HG02610 (cell line): Measurements from ENCODE around the gene FGF11.

Experiments
- ATAC-seq: cut with Tn5 transposase; IDR thresholded peaks from one replicate; pipeline ENCODE4 v1.9.1; 2021; ENCODE audit warnings: mild to moderate bottlenecking, moderate library complexity; ENCODE audit not compliant: unreplicated experiment

The FGF11 gene

DNA sequence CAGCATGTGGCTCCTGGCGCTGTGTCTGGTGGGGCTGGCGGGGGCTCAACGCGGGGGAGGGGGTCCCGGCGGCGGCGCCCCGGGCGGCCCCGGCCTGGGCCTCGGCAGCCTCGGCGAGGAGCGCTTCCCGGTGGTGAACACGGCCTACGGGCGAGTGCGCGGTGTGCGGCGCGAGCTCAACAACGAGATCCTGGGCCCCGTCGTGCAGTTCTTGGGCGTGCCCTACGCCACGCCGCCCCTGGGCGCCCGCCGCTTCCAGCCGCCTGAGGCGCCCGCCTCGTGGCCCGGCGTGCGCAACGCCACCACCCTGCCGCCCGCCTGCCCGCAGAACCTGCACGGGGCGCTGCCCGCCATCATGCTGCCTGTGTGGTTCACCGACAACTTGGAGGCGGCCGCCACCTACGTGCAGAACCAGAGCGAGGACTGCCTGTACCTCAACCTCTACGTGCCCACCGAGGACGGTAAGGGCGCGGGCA is 31.0 kb upstream of the FGF11 start:
- no peak for ATAC-seq

DNA sequence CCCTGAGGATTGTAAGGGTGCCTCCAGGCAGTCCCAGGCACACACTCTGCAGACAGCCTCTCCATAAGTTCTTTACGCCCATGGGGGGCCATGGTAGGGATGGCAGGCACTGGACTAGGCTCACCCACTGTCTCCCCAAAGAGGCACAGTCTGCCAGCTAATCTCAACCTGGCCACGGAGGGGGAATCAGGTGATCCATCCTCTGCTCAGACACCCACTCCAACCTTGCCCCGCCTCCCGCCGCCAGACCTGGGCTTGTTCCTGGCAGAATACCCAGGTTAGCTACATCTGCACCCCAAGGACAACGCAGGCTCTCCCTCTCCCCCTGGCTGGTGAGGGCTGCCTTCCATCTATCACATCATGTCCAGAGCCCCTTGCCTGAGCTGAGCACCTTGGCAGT is 30.4 kb upstream of the FGF11 start:
- ATAC-seq: no peak

DNA sequence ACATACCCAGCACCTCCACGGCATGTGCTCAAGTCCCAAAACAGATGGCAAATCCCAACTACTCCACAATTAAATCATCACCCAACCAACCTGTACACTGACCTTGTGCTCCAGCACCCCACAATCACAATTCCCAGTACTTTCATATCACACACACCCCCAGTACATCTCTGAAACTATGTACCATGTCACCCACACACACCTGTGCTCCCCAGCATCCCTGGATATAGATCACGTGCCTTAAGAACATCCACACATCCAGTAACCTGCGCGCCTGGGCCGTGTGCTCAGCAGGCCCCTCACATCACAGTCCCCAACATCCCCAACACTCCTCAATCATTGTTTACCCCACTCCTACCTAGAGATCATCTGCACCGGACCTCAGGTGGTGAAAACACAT is 29.6 kb upstream of the FGF11 start:
- no peak for ATAC-seq

DNA sequence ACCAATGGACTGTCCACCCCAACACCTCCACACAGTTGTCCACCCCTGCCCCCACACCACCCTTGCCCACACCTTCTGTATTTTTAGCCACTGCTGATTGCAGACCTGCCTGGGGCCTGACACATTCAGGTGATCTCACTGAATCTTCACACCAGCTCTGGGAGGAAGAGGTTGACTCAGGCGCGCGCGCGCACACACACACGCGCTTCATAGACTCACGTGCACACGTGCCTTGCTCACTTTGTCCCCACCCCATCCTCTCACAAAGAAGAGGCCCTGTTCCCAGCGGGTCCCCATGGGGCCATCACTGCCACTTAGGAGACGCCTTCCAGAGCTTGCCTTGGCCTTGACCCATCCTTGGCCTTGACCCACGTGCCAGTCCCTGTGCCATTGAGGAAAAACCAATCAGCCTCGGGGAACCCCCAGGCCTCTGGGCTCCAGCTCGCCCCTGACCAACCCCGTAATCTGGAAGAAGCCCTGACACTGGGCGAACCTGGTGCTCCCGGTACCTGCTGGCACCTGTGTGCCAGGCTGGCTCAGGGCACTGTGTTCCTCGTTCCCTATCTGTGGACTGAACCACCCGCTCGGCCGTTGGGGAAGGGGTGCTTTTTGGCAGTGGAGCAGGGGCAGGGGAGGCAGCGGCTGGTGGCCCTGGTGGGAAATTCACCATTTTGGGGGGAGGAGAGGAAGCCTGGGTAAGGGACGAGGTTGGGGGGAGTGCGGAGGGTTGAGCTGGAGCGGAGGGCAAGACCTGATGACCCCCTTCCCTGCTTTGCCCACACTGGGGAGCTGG is 28.5 kb upstream of the FGF11 start:
- no peak for ATAC-seq

DNA sequence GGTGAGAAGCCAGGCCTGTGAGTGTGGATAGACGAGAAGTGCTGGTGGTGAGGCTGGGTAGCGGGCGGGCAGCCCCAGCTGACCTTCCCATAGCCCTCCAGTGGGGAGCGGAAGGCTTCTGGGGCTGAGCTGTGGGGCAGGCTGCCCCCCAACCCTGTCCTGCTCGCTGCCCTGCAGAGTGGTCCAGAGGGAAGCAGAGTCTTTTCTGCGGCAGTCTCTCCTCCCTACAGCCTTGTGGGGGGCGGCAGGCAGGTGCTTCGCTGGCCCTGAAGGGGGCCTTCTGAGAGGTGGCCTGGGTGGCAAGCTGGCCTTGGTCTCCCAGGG is 27.9 kb upstream of the FGF11 start:
- ATAC-seq: no peak

DNA sequence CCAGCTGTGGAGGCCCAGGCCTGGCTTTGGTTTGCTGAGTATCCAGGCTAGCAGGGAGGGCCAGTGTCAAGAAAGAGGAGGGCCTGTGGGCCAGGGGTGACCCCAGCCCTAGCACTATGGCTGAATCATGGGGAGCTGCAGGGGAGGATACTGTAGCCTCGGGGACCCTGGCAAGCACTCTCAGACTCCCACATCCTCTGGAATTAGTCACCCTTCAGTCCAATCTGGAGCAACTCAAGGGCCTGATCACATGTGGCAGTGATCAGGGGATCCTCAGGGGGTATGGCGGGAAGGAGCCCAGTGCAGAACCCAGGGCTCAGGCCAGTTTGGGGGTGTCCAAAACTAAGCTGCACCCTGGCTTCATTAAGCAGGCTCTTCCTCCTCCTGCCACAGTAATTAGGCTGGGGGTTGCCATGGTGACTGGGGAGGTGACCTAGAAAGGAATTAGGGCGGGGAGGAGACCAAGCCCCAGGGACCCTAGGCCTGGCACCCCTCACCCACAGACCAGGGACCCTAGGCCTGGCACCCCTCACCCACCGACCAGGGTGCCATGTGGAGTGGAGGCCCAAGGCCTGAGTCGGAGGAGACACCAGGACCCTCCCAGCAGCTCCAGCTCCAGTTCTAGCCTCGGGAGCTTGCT is 25.8 kb upstream of the FGF11 start:
- ATAC-seq: no peak

DNA sequence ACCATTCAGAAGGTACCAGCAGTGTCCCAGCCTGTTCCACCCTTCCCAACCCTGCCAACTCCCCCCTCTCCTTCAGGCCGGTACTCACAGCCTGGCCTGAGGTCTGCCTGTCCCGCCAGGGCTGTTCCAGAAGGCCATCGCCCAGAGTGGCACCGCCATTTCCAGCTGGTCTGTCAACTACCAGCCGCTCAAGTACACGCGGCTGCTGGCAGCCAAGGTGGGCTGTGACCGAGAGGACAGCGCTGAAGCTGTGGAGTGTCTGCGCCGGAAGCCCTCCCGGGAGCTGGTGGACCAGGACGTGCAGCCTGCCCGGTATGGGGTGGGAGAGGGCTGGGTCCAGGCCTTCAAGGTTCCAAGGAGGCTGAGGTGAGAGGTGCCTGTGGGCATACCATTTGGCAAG is 24.5 kb upstream of the FGF11 start:
- ATAC-seq: no peak

DNA sequence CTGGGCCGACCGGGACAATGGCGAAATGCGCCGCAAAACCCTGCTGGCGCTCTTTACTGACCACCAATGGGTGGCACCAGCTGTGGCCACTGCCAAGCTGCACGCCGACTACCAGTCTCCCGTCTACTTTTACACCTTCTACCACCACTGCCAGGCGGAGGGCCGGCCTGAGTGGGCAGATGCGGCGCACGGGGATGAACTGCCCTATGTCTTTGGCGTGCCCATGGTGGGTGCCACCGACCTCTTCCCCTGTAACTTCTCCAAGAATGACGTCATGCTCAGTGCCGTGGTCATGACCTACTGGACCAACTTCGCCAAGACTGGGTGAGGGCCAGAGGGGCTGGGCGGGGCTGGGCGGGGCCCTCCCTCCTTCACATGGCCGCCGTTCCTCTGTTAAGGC is 23.5 kb upstream of the FGF11 start:
- no peak for ATAC-seq

DNA sequence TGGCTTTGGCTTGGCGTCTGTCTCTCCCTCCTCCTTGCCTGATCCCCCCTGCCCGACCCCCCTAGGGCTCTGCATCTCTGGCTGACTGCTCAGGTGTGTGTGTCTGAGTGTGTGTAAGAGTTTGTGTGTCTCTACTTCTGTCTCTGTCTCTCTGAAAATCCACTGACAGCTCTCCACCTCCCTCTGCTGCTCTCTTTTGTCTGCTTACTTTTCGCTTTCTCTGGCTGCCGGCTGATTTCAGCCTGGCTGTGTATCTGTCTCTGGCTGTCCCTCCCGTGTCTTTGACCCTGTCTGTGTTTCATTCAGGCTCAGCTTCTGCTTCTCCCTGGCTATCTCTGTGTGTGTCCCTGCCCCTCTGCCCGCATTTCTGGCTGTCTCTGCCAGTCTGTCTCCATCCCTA is 23.0 kb upstream of the FGF11 start:
- no peak for ATAC-seq

DNA sequence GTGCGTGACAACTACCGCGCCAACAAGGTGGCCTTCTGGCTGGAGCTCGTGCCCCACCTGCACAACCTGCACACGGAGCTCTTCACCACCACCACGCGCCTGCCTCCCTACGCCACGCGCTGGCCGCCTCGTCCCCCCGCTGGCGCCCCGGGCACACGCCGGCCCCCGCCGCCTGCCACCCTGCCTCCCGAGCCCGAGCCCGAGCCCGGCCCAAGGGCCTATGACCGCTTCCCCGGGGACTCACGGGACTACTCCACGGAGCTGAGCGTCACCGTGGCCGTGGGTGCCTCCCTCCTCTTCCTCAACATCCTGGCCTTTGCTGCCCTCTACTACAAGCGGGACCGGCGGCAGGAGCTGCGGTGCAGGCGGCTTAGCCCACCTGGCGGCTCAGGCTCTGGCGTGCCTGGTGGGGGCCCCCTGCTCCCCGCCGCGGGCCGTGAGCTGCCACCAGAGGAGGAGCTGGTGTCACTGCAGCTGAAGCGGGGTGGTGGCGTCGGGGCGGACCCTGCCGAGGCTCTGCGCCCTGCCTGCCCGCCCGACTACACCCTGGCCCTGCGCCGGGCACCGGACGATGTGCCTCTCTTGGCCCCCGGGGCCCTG is 22.2 kb upstream of the FGF11 start:
- ATAC-seq: no peak

DNA sequence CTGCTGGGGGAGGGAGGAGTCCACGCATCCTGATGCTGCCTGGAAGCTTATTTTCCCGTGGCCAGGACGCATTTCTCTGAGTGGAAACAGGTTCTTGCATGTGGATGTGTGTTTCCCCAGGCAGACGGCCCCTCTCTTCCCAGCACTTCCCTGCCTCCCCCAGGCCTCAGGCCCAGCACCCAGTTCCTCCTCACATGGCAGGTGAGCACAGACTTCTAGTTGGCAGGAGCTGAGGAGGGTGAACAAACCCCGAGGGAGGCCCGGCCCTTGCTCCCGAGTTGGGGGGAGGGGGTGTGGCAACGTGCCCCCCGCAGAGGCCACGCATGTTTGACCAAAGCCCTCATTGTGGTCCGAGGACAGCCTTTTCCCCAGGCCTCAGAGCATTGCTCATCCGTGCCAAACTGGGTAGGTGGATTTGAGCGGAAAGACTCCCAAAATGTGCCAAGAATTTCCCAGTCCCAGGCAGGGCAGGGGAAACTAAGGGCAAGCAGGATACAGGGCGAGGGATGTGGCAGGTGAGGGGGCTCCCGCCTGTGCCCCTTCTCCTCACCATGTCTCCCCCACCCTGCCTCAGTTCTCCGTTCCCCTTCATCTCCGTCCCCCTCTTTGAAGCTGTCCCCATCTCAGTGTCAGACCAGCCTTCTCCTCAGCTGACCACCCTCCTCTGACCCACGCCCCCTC is 20.7 kb upstream of the FGF11 start:
- ATAC-seq: no peak

DNA sequence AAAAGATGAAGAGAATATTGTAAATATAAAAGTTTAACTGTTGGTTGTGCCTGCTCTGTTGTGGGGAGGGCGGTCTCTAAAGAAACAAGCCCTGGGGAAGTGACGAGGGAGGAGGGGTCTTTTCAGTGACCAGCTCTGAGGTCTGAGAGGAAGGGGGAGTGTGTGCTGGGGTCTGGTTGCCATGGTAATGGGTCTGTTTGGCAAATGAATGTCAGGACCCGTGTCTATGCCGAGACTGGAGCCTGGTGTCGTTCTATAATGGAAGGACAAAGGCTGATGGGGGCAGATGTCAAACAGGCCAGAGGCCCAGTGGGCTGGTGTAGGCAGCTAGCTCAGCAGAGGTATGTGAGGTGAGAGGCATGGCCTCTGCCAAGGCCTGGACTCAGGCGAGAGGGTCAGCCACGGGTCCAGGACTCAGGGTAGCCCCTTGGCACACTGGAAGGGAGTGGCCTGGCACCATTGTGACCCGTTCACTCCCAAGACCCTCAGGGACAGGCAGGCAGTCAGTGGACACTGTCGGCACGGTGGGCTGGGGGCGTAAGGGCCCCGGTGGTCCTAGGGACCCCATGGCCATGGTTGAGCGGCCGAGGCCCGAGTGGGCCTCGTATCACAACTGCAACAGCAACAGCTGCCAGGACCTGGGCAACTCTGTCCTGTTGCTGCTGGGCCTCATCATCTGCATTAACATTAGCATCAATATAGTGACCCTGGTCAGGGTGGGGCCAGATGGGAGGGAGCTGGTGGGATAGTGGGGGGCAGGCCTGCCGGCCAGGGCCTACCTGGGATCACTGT is 19.3 kb upstream of the FGF11 start, which contains the start of gene SPEM1:
SPEM1 (plus strand) TSS at position 506 of the 792 bp plus-strand sequence; CDS start at position 567, 61 bp downstream.
- no peak for ATAC-seq

DNA sequence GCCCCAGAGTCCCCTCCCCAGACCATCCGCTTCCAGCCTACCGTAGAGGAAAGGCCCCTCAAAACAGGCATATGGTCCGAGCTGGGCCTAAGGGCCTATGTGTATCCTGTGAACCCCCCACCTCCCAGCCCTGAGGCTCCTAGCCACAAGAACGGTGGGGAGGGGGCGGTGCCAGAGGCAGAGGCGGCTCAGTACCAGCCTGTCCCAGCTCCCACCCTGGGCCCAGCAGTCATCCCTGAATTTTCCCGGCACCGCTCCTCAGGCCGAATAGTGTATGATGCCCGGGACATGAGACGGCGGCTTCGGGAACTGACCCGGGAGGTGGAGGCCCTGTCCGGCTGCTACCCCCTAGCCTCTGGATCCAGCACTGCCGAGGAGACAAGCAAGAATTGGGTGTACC is 18.1 kb upstream of the FGF11 start:
- ATAC-seq: no peak

DNA sequence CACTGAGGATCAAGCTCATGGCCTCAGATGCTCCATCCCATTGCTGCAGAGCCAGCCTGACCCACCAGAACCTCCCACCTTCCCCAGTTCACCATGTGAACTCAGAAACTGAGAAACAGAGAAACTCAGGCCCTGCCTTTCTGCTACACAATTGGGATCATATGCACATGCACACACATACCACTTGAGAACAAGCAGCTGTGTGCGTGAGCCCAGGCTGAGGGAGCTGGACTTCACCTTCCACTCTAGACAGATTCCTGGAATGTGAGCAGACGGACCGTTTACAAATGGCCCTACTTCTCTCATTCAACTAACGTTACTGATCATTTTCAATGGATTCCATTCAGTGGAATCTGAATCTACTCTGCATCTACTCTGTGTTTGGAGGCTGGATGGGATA is 15.6 kb upstream of the FGF11 start:
- ATAC-seq: no peak

DNA sequence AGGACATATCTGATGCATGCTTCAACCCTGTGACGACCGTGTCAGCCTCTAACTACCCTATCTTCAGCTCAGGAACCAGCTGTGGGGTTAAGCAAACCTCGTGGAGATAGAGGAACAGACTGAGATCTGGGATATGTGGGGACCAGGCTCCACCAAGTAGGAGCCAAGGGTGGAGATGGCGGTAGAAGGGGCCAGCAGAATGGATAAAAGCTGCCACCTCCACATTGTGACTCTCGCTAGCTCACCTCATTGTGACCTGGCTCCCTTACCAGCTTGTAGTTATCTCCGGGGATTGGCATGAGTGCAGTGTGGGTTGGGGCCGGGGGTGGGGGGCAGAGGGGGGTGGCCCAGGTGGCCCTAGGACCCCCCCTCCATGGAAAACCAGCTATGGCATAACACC is 14.0 kb upstream of the FGF11 start, which contains the start of gene SPEM2:
SPEM2 (plus strand) TSS at position 301 of the 400 bp plus-strand sequence; CDS start at position 374, 73 bp downstream.
- ATAC-seq: no peak

DNA sequence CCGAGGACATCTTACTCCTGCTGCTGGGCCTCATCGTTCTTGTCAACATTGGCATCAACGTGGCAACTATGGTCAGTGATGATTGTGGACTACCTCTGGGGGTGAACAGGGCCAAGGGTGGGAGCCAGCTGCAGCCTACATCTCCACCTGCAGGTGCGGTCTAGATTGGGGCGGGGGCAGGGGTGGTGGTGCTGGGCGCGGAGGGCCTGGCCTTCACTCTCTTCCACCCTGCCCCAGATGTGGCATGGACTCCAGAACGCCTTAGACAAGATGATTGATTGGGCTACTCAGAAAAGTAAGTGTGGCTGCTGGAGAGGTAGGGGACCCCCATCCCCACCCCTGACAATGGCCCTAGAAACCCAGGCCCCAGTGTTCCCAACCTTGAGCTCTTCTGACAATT is 13.6 kb upstream of the FGF11 start:
- no peak for ATAC-seq

DNA sequence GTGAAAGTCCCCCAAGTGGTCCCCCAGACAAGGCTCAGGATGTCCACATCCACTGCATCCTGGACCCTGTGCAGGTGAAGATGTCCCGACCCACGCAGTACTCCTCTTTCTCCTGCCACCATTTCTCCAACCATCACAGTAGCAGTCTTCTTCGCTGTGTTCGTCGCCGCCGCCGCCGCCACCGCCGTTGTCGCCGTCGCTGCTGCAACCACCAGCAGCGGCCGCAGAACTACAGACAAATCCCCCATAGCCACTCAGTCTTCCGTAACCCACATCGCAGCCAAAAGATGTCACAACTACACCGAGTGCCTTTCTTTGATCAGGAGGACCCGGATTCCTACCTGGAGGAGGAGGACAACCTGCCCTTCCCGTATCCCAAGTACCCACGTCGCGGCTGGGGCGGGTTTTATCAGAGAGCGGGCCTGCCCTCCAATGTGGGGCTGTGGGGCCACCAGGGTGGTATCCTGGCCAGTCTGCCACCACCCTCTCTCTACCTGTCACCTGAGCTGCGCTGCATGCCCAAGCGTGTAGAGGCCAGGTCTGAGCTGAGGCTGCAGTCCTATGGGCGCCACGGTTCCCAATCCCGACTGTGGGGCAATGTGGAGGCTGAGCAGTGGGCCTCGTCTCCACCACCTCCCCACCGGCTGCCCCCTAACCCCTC is 13.0 kb upstream of the FGF11 start:
- ATAC-seq: no peak

DNA sequence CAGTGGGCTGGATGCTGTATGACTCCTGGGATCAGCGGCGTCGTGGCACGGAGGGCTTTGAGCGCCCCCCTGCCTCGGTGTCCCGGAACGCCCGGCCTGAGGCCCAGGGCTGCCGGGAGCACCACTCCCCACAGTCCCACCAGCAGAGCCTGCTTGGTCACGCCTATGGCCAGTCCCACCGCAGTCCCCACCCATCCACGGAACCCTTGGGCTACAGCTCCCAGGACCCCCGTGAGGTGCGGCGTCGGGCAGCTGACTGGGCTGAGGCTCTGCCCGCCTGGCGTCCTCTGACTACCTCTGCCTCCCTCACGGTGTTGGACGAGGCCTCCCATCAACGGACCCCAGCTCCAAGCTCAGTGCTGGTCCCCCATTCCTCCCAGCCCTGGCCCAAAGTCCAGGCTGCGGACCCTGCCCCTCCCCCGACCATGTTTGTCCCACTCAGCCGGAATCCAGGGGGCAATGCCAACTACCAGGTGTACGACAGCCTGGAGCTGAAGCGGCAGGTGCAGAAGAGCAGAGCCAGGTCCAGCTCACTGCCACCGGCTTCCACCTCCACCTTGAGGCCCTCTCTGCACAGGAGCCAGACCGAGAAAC is 12.3 kb upstream of the FGF11 start:
- no peak for ATAC-seq

DNA sequence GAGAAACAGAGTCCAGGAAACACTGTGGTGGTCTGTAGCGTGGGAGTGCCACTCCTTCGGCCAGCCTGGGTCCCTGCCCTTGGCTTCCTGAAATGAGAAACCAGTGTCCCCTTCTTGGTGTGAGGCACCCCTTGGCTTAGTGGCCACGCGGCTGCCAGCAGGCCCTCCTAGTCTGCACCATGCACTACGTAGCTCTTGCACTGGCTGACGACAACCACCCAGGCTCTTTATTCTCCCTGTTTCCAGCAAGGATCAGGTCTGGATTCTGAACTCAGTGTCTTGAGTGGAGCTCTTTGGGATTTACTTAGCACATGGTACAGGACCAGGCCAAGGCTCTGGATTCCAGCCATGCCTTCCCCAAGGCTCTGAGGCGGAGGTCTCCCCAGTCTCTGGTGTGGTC is 11.8 kb upstream of the FGF11 start:
- no peak for ATAC-seq

DNA sequence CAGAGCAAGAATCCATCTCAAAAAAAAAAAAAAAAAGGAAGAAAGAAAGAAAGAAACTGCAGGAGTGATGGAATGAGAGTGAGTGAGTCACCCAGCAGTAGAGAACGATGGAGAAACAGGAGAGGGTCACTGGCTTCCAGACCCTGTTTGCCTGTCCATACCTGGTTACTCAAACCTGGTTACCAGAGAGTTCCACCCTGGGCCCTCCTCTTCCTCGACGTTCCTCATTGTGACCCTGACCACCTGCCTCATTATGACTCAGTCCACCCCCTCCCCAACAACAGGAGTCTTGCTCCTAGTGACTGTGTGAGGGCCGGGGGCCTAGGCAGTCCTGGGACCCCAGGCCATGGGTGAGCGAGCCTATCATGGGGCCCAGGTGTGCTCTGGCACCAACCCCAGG is 10.8 kb upstream of the FGF11 start, which contains the start of gene SPEM3:
SPEM3 (plus strand) TSS at position 301 of the 400 bp plus-strand sequence; CDS start at position 347, 46 bp downstream.
- ATAC-seq: no peak
